ENCODE data around the gene HECTD4. TPM values are rescaled to one million over a fixed set of nuclear protein-coding genes. Genes with fewer than 3 reads are reported as not detected.
"Not testable (repeated sequence)": the region's sequence is repeated elsewhere in the genome, so short reads cannot be mapped to it uniquely, and the experiment has no call there.

HECTD4 gene
- total RNA-seq, 1 experiment from 2014 or later = 4.0 TPM

GRCh38 chr12:112354399-112354798 is 27.8 kb downstream of the HECTD4 start:
- DNase-seq (ENCODE audit: low spot score) = no peak

- DNase-seq (ENCODE audit: low spot score) = no peak
Measured at GRCh38 chr12:112353393-112353792, 28.8 kb downstream of the HECTD4 start.

DNA sequence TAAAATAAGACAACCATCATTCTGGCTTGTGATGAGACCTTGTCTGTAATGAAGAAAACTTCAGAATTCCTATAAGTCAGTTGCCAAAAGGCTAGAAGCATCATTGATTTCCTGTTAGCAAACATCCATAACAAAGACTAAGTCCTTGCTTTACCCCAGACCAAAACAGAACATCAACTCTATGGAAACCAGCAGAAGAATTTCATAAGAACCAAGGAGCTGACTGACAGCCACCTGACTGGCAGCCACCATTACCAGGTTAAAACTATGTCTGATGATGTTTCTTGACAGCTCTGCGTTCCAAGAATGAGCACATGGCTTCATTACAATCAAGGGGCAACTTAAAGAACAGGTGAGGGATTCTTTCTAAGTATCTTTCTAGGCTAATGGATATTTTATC is 29.3 kb downstream of the HECTD4 start:
- DNase-seq (ENCODE audit: low spot score) = no peak

GRCh38 chr12:112350593-112351592 is 31.3 kb downstream of the HECTD4 start:
- no peak for DNase-seq (ENCODE audit: low spot score)

GRCh38 chr12:112349431-112349830 is 32.8 kb downstream of the HECTD4 start:
- DNase-seq (ENCODE audit: low spot score) = no peak

- DNase-seq (ENCODE audit: low spot score) = not testable (repeated sequence)
Measured at GRCh38 chr12:112348926-112349325, 33.3 kb downstream of the HECTD4 start.

DNA sequence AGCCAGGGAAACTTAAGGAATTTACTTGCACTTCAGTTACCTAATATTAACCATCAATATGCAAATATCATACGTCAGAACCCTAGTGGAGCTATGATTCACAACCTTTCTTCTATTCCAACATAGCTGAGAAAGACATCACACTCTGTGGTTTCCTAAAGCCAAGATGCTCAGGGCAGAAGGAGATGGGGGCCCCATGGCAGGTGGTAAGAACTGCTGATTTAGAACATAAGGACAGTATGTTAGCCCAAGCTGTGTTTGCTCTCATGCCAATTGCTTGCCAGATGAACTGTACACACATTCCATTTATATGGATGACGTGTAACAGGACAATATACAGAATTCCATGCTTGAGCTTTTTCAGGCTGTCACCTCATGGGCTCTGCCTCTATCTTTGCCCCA is 34.6 kb downstream of the HECTD4 start:
- no peak for DNase-seq (ENCODE audit: low spot score)

DNA sequence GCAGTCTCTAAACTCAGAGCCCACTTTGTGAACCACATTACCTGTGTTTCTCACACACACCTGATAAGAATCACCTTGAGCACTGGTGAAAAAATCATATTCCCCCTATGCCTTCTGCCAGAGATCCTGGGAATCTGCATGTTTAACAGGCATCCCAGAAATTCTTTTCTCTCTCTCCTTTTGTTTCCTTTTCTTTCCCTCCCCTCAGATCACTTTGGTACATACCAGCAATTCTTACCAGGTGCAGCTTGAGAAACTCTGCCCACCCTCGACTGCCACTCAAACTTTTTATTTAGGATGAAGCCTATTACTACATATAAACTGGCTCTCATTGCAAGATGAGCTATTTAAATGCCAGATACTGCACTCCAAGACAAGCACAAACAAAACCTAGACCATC is 36.0 kb downstream of the HECTD4 start:
- DNase-seq (ENCODE audit: low spot score) = no peak

DNA sequence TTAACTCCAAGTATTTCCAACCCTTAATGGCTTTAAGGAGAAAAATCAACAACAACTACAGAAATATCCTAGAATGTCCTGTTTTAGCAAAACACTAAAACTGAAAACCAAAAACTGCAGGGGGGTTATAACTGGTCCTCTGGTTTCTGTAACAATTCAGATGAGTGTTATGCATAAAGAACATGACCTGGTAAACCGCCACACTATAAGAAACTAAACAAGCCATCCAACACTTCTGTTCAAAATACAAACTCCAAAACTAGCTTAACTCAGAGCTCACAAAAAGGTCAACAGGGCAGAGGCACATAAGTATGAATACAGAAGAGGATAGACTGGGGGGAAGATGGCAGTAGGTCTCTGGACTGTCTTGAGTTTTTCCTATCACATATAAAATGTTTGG is 38.0 kb downstream of the HECTD4 start:
- no peak for DNase-seq (ENCODE audit: low spot score)

- DNase-seq (ENCODE audit: low spot score) = no peak
Measured at GRCh38 chr12:112342587-112342986, 39.6 kb downstream of the HECTD4 start.

DNA sequence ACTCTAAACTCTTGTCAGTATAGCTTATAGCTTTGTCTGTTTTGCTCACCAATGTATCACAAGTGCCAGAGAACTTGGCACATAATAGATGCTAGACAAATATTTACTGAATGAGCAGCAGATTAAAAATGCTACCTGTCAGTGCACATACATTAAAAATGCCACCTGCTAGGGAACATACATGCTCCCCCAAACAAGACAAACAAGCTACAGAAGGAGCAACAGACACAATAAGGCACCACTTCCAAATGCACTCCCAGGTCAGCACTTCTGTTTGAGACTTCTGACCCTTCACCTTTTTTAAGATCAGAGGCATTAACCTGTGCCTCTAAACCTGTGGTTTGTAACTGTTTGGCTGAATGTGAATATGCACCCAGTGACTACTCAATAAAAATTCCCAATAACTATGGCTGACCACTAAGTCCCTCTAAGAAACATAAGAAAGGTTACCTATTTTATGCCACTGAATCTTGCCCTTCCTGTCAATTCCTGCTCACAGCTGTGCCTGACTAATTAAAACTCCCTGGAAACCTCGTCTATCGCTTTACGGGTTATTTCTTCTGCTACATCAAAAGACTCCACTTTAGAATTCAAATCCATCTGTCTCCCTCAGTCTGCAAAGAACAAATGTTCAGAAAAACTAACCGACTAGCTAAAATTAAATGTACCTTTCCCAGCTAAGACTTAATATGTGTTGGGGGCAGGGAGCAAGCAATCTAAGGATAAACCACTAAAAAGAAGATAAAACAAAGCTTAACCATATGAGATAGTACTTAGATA is 41.0 kb downstream of the HECTD4 start:
- DNase-seq (ENCODE audit: low spot score) = no peak

DNA sequence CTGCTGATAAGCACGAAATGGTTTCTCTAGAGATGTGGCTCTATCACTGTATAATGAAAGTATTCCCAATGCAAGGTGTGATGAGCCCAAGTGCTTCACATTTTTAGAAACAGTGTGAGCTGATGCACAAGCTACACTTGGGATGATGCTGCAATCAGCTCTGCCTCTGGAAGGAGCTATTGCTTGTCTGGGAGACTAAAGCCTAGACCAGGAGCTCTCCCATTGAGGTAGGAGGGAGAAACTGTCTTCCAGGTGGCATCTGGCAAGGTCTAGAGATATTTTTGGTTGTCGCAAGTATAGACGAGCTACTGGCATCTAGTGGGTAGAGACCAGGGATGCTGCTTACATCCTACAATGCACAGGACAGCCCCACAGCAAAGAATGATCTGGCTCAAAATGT is 42.0 kb downstream of the HECTD4 start:
- DNase-seq (ENCODE audit: low spot score) = no peak

- not testable (repeated sequence) for DNase-seq (ENCODE audit: low spot score)
Measured at GRCh38 chr12:112334999-112335398, 47.2 kb downstream of the HECTD4 start.

DNA sequence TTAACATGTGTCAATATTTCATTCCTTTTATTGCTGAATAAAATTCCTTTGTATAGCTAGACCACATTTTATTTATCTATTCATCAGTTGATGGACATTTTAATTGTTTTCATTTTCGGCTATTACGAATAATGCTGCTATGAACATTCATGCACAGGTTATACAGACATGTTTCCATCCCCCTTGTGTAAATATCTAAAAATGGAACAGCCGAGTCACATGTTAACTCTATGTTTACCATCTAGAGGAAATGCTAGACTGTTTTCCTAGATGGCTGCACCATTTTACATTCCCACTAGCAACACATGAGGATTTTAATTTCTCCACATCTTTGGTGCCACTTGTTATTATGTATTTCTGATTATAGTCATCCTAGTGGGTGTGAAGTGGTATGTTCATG is 49.2 kb downstream of the HECTD4 start:
- DNase-seq (ENCODE audit: low spot score) = no peak

DNA sequence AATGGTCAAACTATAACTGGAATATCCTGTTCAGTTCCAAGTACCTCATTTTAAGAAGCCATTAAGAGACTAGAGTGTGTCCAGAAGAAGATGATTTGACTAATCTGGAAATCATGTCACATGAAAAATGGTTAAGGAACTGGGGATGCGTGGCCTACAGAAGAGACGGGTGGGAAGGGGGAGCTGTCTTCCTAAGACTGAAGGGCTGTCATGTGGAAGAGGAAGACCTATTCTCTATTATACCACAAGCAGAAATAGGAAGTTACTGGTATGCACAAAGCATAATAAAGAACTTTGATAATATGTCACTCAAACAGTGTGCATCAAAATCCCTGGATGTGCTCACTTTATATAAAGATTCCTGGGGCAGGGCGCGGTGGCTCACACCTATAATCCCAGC is 50.3 kb downstream of the HECTD4 start:
- no peak for DNase-seq (ENCODE audit: low spot score)

DNA sequence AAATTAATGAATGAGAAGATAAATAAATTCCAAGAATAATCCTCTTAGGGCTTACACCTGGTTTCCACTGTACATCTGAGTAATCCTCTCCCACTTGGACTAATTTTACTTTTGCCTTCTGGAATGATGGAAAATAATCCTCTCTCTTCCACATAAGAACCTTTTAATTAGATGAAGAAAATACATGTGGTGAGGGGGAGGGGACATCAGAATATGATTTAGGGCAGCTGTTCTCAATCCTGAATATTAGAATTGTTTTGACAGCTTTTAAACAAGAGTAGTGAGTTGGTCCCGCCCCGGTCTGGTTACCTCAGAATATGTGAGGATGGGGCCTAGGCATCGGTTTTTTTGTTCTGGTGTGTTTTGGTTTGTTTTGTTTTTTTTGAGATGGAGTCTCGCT is 51.5 kb downstream of the HECTD4 start:
- DNase-seq (ENCODE audit: low spot score) = no peak

DNA sequence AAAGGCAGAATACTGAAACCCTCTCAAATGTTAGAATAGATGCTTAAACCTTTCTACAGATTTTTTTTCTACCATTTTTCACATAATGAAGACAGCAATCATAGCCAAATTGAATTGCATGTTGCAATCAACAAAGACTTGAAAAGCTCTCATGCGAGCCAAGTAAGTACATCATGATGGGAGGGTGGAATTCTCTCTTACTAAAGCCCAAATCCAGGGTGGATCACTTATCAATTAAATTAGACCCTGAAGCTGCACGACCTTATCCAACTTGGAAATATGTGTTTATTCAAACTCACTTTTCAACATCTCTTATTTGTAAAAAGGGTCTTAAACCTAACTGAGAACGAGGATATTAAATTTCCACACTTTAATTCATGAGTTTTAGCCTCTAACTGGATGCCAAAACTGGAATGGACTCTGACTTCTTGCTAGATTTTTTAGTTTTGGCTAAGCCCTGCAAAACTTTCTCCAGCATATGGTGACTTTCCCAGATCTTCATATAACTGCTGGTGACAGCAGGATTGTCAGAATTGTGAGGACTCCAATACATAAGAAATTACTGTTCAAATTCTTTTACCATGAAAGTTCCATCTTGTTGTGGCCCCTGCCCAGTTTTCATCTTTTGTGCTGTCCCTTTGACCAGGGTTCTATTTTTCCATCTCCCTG is 53.6 kb downstream of the HECTD4 start:
- no peak for DNase-seq (ENCODE audit: low spot score)

DNA sequence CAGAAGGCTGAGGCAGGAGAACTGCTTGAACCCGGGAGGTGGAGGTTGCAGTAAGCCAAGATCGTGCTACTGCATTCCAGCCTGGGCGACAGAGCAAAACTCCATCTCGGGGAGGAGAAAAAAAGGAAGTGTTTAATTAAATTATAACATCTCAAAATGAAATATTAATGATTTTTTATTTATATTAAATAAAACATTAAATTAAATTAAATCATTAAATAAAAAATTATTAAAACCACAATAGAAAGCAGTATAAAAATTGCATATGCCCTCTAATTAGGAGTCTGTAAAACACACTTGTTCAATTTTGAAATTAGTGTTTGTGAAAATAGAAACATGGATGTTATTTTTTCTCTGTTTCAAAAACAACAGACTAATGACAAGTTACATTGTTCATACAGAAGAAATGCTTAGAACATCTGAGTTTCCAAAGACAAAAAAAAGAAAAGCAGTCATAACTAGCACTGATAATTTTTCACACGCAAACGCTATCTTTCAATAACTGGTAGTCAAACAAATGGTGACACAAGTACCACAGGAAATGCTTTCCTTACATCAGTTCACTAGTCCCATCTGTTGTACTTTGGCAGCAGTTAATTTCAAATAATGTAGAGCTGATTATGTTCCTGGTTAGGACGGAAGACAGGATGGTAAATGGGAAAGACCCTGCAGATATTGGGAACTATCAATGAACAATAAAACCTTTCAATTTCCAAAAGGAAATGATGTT is 54.9 kb downstream of the HECTD4 start:
- no peak for DNase-seq (ENCODE audit: low spot score)

DNA sequence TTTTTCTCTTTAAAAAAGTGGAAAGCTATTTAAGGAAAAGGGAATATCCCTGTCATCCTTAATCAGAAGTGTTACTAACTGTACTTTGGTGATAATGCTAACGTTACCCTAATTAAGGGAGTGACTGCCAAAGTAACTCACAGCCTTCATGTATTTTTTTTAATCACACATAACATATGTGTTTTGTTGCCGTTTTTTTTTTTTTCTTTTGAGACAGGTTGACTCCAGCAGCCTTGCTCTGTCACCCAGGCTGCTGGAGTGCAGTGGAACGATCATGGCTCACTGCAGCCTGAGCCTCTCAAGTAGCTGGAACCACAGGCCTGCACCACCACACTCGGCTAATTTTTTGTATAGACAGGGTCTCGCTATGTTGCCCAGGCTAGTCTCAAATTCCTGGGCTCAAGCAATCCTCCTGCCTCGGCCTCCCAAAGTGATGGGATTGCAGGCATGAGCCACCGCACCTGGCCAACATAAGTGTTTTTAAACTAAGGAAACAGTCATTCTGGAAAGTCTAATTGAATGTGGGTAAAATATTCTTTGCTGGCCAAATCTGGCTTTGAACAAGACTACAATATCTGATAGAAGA is 56.5 kb downstream of the HECTD4 start:
- DNase-seq (ENCODE audit: low spot score) = no peak

DNA sequence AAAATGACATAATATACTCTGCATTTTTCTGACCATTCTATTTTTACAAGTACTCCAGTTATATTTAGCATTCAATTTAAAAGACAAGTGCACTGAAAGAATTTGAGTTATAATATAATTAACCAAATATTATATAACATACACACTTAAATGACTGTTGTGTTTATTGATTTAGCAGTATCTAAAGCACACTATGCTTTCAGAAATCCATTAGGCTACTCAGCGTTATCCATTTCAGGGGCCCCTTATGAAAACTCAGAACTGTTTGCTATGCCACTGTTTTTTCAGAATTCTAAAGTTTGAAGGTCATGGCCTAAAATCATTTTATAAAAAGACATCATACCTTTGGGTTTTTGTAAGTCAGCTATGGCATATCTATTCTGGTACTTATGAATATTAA is 57.1 kb downstream of the HECTD4 start:
- no peak for DNase-seq (ENCODE audit: low spot score)

- DNase-seq (ENCODE audit: low spot score) = no peak
Measured at GRCh38 chr12:112322882-112323547, 59.2 kb downstream of the HECTD4 start.

All from H4 (cell line).